GM19372 (cell line): ENCODE results near the gene DMRTC2.

Experiments
- ATAC-seq: cut with Tn5 transposase; IDR thresholded peaks from one replicate; pipeline ENCODE4 v1.9.1; 2021; ENCODE audit warnings: mild to moderate bottlenecking, low read depth, moderate library complexity; ENCODE audit not compliant: unreplicated experiment

Gene DMRTC2

GRCh38 chr19:41887711-41888382 is 43.0 kb downstream of the DMRTC2 start:
- no peak for ATAC-seq

GRCh38 chr19:41888926-41889325 is 44.1 kb downstream of the DMRTC2 start:
- ATAC-seq: no peak

DNA sequence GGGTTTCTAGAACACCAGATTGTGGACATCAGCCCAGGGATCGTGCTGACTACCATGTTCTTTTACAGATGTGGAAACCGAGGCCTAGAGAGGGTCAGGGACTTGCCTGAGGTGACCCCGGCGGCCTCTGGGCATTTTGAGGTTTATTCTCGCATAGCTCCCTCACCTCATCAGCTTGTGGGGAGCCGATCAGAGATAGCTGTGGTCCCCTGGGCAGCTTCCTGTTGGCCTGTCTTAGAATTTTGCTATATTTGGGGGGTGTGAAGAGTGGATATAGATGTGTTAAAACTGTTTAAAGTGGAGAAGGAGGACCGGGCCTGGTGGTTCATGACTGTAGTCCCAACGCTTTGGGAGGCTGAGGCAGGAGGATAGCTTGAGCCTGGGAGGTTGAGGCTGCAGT is 45.1 kb downstream of the DMRTC2 start:
- no peak for ATAC-seq

DNA sequence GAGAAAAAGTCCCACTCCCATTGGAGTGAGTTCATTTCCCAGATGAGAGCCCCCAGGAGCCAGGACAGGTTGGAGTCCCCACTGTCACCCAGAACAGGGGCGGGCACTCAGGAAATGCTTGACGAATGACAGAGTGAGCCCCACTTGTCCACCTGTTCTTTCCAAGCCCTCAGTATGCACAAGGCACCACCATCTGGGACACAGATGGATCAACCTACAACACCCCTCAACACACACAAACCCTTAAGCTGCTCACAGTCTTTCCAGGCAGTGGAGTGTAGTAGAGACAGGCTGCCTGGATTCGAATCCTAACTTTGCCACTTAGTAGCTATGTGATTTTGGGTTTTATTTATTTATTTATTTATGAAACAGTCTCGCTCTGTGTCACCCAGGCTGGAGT is 46.1 kb downstream of the DMRTC2 start:
- ATAC-seq: no peak

GRCh38 chr19:41892173-41892902 is 47.5 kb downstream of the DMRTC2 start:
- no peak for ATAC-seq

DNA sequence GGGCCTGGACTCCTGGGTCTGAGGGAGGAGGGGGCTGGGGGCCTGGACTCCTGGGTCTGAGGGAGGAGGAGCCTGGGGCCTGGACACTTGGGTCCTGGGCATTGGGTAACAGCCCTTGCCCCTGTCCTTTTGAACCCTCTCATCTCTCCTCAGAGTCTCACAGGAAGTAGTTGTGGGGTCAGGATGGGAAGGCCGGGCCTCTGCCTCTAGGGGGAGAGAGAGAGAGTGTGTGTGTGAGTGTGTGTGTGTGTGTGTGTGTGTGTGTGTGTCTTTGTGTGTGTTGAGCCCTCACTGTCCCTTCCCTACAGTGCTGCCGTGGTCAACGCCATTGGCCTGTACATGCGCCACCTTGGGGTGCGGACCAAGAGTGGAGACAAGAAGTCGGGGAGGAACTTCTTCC is 49.1 kb downstream of the DMRTC2 start:
- no peak for ATAC-seq

DNA sequence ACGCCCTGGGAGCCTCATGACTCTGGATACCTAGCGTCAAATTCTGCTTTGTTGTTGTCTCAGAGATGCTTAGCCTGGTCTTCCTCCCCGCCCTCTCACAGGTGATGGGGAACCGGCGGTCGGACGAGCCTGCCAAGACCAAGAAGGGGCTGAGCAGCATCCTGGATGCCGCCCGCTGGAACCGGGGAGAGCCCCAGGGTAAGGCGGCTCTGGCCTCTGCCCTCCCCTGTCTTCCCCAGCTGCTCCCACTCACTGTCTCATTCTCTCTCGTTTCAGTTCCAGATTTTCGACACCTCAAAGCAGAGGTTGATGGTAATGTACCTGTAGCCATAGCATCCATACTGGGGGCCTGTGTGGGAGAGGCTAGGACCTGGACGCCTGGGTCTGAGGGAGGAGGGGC is 49.5 kb downstream of the DMRTC2 start:
- ATAC-seq: no peak

- ATAC-seq: no peak
Measured at GRCh38 chr19:41895745-41896580, 51.1 kb downstream of the DMRTC2 start.

DNA sequence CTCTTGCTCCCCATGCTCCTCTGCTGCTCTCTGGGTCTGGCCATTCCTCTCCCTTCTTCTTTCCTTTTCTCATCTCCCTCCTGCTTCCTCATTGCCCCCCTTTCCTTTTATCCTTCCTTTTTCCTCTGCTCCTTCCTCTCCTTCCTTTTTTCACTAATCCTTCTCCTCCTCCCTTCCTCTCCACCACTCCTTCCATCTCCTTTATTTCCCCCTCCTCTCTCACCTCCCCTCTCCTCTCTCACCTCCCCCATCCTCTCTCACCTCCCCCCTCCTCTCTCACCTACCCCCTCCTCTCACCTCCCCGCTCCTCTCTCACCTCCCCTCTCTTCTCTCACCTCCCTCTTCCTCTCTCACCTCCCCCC is 51.7 kb downstream of the DMRTC2 start:
- no peak for ATAC-seq

- ATAC-seq: no peak
Measured at GRCh38 chr19:41897181-41897580, 52.3 kb downstream of the DMRTC2 start.

- no peak for ATAC-seq
Measured at GRCh38 chr19:41897820-41898219, 53.0 kb downstream of the DMRTC2 start.

DNA sequence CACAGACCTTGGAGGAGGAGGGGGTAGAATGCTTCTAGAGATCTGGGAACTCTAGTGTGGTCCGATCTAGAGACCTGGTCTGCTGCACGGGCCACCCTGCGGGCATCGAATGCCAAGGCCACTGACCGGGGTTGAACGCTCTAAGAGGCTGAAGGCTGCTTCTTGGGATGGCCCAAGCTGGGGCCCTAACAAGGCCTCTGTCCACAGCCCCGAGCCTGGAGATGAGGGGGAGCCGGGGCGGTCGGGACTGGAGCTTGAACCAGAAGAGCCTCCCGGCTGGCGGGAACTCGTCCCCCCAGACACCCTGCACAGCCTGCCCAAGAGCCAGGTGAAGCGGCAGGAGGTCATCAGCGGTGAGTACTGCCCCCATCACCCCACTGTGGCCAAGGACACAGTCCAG is 53.4 kb downstream of the DMRTC2 start:
- ATAC-seq: no peak
